Esophagus muscularis mucosa (tissue), 3 donors: ENCODE results near the gene ABHD8.

Source experiments
- CTCF ChIP-seq, 3 experiments: fragments of 200-600 bp in 2 of 3; fragments of 450-650 bp in 1 of 3; sonication (generic) in 2 of 3; IDR thresholded peaks; one replicate each; pipeline ENCODE4 v1.5.1; 2017 to 2019; ENCODE audit warnings: antibody characterized with exemption in 3 of 3, mild to moderate bottlenecking in 2 of 3, moderate library complexity in 1 of 3
- POLR2A ChIP-seq: fragments of 450-650 bp; IDR thresholded peaks from one replicate; pipeline ENCODE4 v1.6.1; 2017; ENCODE audit warnings: antibody characterized with exemption, moderate library complexity, mild to moderate bottlenecking, low read depth

- no peak for TF ChIP-seq CTCF (IDR thresholded peaks at IDR 0.05)
- no peak for TF ChIP-seq POLR2A
Observed at GRCh38 chr19:17259118-17259780, 44.0 kb downstream of the ABHD8 start.
